IMR-90 (cell line): ENCODE data around the gene ITCH. TPM values are rescaled to one million over a fixed set of nuclear protein-coding genes. Genes with fewer than 3 reads are reported as not detected.
"Not testable (repeated sequence)": the region's sequence is repeated elsewhere in the genome, so short reads cannot be mapped to it uniquely, and the experiment has no call there.

ENCODE experiments used
- ATAC-seq: fragments of 200-7000 bp; cut with Tn5 transposase; 2 replicates; pipeline ENCODE4 v1.9.1; 2020; ENCODE audit warnings: low read depth, mild to moderate bottlenecking, moderate library complexity
- BruUV-seq: library from RNA; stranded (reverse); fragments of 400-500 nt; replicated peaks from 2 replicates; lab custom pipeline; 2021; lab: Mats Ljungman, UMichigan
- CTCF ChIA-PET: fragments of 300-600 bp; formaldehyde crosslinking; extraction: SDS; loops from one replicate; lab custom pipeline; 2021; ENCODE audit warnings: antibody characterized with exemption; lab: Yijun Ruan, JAX
- POLR2A ChIA-PET: fragments of 300-600 bp; sonication (Branson Sonifier 250); formaldehyde crosslinking; loops from one replicate; lab custom pipeline; 2022; ENCODE audit warnings: antibody characterized with exemption; ENCODE audit not compliant: unreplicated experiment; lab: Charles Lee
- DNase-seq: peaks from one replicate; pipeline ENCODE4 v3.0.0; 2013
- H2AFZ ChIP-seq: replicated peaks from 2 replicates; pipeline ENCODE3; 2013; ENCODE audit warnings: low read length, mild to moderate bottlenecking; ENCODE audit not compliant: poor library complexity
- H2AK5ac ChIP-seq: 2 replicates; pipeline ENCODE4 v1.6.1; 2013; ENCODE audit warnings: low read depth, low read length, inconsistent platforms
- H2AK9ac ChIP-seq: replicated peaks from 2 replicates; pipeline ENCODE3; 2013; ENCODE audit warnings: mild to moderate bottlenecking, low read depth, low read length, moderate library complexity; ENCODE audit not compliant: poor library complexity
- H2BK120ac ChIP-seq: 2 replicates; pipeline ENCODE4 v1.6.1; 2013; ENCODE audit warnings: low read depth, low read length, inconsistent platforms
- H2BK15ac ChIP-seq: 3 replicates; pipeline ENCODE4 v1.6.1; 2013; ENCODE audit warnings: low read depth, low read length, inconsistent platforms
- H2BK20ac ChIP-seq: 2 replicates; pipeline ENCODE4 v1.6.1; 2013; ENCODE audit warnings: low read depth, mild to moderate bottlenecking, inconsistent platforms, low read length, moderate library complexity
- H2BK5ac ChIP-seq: 2 replicates; pipeline ENCODE4 v1.6.1; 2013; ENCODE audit warnings: mild to moderate bottlenecking, low read depth, low read length, inconsistent platforms; ENCODE audit not compliant: poor library complexity, severe bottlenecking
- H3K14ac ChIP-seq: replicated peaks from 2 replicates; pipeline ENCODE4 v1.6.1; 2013; ENCODE audit warnings: low read depth, low read length, inconsistent platforms
- H3K18ac ChIP-seq: 2 replicates; pipeline ENCODE4 v1.6.1; 2013; ENCODE audit warnings: low read depth, low read length, control low read depth
- H3K23ac ChIP-seq: 2 replicates; pipeline ENCODE4 v1.6.1; 2013; ENCODE audit warnings: low read depth, low read length, inconsistent platforms
- H3K27ac ChIP-seq: 2 replicates; pipeline ENCODE4 v1.5.1; 2013; ENCODE audit warnings: mild to moderate bottlenecking, control low read depth, low read length; ENCODE audit not compliant: insufficient read depth
- H3K27me3 ChIP-seq: 2 replicates; pipeline ENCODE4 v1.6.1; 2013; ENCODE audit warnings: low read length; ENCODE audit not compliant: control insufficient read depth, insufficient read depth
- H3K36me3 ChIP-seq: 2 replicates; pipeline ENCODE4 v1.6.1; 2013; ENCODE audit warnings: low read length, mixed read lengths; ENCODE audit not compliant: control insufficient read depth, insufficient read depth
- H3K4ac ChIP-seq: 2 replicates; pipeline ENCODE4 v1.6.1; 2013; ENCODE audit warnings: low read depth, low read length, inconsistent platforms
- H3K4me1 ChIP-seq: 2 replicates; pipeline ENCODE4 v1.6.1; 2013; ENCODE audit warnings: low read length, mixed read lengths; ENCODE audit not compliant: control insufficient read depth, insufficient read depth
- H3K4me2 ChIP-seq: 2 replicates; pipeline ENCODE4 v1.6.1; 2013; ENCODE audit warnings: low read depth, mild to moderate bottlenecking, control low read depth, low read length, moderate library complexity
- H3K4me3 ChIP-seq: 2 replicates; pipeline ENCODE4 v1.5.1; 2013; ENCODE audit warnings: low read depth, mild to moderate bottlenecking, control low read depth, low read length, moderate library complexity; ENCODE audit not compliant: insufficient read depth
- H3K56ac ChIP-seq: 2 replicates; pipeline ENCODE4 v1.6.1; 2013; ENCODE audit warnings: low read length, inconsistent platforms; ENCODE audit not compliant: insufficient read depth; ENCODE audit errors: extremely low read depth
- H3K79me1 ChIP-seq, 2 experiments: 2 replicates each; pipeline ENCODE4 v1.6.1; 2013; ENCODE audit warnings: low read length in 2 of 2, inconsistent platforms in 1 of 2, low read depth in 1 of 2
- H3K9ac ChIP-seq: 2 replicates; pipeline ENCODE4 v1.6.1; 2013; ENCODE audit warnings: low read depth, low read length, control low read depth
- H3K9me1 ChIP-seq: 2 replicates; pipeline ENCODE4 v1.6.1; 2013; ENCODE audit warnings: low read length, inconsistent platforms; ENCODE audit not compliant: insufficient read depth
- H3K9me3 ChIP-seq: 2 replicates; pipeline ENCODE4 v1.6.1; 2013; ENCODE audit warnings: low read length; ENCODE audit not compliant: control insufficient read depth, insufficient read depth
- H4K20me1 ChIP-seq: 2 replicates; pipeline ENCODE4 v1.6.1; 2013; ENCODE audit warnings: low read length, inconsistent platforms; ENCODE audit not compliant: insufficient read depth
- H4K5ac ChIP-seq: 2 replicates; pipeline ENCODE4 v1.6.1; 2013; ENCODE audit warnings: mild to moderate bottlenecking, low read depth, low read length, control low read depth
- H4K8ac ChIP-seq, 2 experiments: 2 replicates each; pipeline ENCODE4 v1.6.1; 2013; ENCODE audit warnings: low read depth in 2 of 2, low read length in 2 of 2, control low read depth in 1 of 2, inconsistent platforms in 1 of 2
- H4K91ac ChIP-seq: 2 replicates; pipeline ENCODE4 v1.6.1; 2013; ENCODE audit warnings: low read depth, low read length, inconsistent platforms; ENCODE audit not compliant: insufficient read depth
- CHD1 ChIP-seq: IDR thresholded peaks from 2 replicates; pipeline ENCODE4 v1.6.1; 2012; ENCODE audit warnings: low read depth, low read length, improper control_type of control experiment
- FOS ChIP-seq: fragments of 150-350 bp; IDR thresholded peaks from 2 replicates; pipeline ENCODE4 v1.6.1; 2016; ENCODE audit warnings: low read depth, low read length
- MAFK ChIP-seq: IDR thresholded peaks from 2 replicates; pipeline ENCODE4 v1.6.1; 2012; ENCODE audit warnings: low read depth, low read length, improper control_type of control experiment
- MAZ ChIP-seq: IDR thresholded peaks from 2 replicates; pipeline ENCODE4 v1.6.1; 2012; ENCODE audit warnings: low read depth, mild to moderate bottlenecking, low read length, improper control_type of control experiment, moderate library complexity, borderline replicate concordance
- RCOR1 ChIP-seq: IDR thresholded peaks from 2 replicates; pipeline ENCODE4 v1.6.1; 2012; ENCODE audit warnings: mild to moderate bottlenecking, low read length, improper control_type of control experiment; ENCODE audit not compliant: insufficient replicate concordance
- RFX5 ChIP-seq: IDR thresholded peaks from 2 replicates; pipeline ENCODE4 v1.8.0; 2012; ENCODE audit warnings: low read depth, mild to moderate bottlenecking, low read length, moderate library complexity
- WGBS, 2 experiments: methylation state at CpG; one replicate each; pipeline versions ENCODE4 v1.1.5 to v1.1.7; 2013; ENCODE audit warnings: missing lambda C conversion rate in 2 of 2; ENCODE audit not compliant: insufficient read length in 1 of 2; ENCODE audit errors: extremely low coverage in 2 of 2; 5-methylcytosine and 5-hydroxymethylcytosine counted together
- dilution Hi-C: fragments of 300-500 bp; cut with HindIII; formaldehyde crosslinking; loops from one replicate; pipeline ENCODE4 v1.14.3; 2018; ENCODE audit warnings: low sequenced_read_pairs; ENCODE audit not compliant: unreplicated experiment
- in situ Hi-C: fragments of 300-500 bp; cut with MboI; formaldehyde crosslinking; loops from 3 replicates; pipeline ENCODE4 v1.14.3; 2019; ENCODE audit warnings: low sequenced_read_pairs, inconsistent platforms, mixed read lengths
- intact Hi-C: fragments of 100-400 bp; cut with micrococcal nuclease; formaldehyde crosslinking; loops from 2 replicates; pipeline ENCODE4 v1.10.0; 2022
- polyA plus RNA-seq, 3 experiments: library from polyadenylated mRNA; depleted of rRNA; stranded (reverse); fragments of >200 nt; gene quantifications; 2 replicates each; pipeline ENCODE4 v1.2.3, GENCODE V29; 2012; ENCODE audit warnings: low replicate concordance in 1 of 3
- total RNA-seq: library from RNA; depleted of rRNA; stranded (reverse); fragments of >200 nt; gene quantifications from 2 replicates; pipeline ENCODE4 v1.2.3, GENCODE V29; 2012

ITCH gene
- total and polyA plus RNA-seq, 2 of the 4 experiments (the other 2 are of a cell fraction), result 12.7 to 94.6 TPM

DNA sequence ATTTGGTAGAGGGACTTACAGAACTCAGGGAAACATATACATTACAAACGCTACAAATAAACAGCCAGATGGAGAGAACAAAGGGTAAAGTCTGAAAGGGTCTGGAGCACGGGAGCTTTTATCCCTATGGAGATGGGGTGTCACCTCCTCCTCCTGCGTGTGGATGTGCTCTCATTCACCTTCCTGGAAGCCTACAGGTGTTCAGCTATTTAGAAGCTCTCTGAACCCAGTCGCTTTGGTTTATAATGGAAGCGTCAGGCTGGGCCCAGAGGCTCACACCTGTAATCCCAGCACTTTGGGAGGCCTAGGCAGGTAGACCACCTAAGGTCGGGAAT lies 17.7 kb upstream of the ITCH start:
- 63% methylated on average over 2 of the region's 6 CpGs; no CpG with 5 or more reads in 1 of the 2 experiments for WGBS, 2 experiments
- no peak overlapping the region for H4K91ac ChIP-seq
- H3K27me3 ChIP-seq, result no peaks in the 10 kb centered on the region
- H2BK15ac ChIP-seq, result no peak overlapping the region
- H2BK5ac ChIP-seq, result no peak overlapping the region
- no peak overlapping the region for H2BK120ac ChIP-seq
- H4K5ac ChIP-seq, result no peak overlapping the region
- ChIA-PET CTCF (no interaction called here), POLR2A (no interaction called here)
- no peak overlapping the region for H3K23ac ChIP-seq
- DNase-seq (no peak), ATAC-seq (no peak)
- no peak overlapping the region for H2AFZ ChIP-seq
- H4K20me1 ChIP-seq, result no peaks in the 10 kb centered on the region
- H3K4me1 ChIP-seq, result no peaks in the 10 kb centered on the region
- H3K79me1 ChIP-seq, result no peaks in the 10 kb centered on the region
- no peaks in the 10 kb centered on the region for H3K36me3 ChIP-seq
- H3K9me3 ChIP-seq, result no peaks in the 10 kb centered on the region
- 0 out of 2 replicates have a peak, but pooled peaks cover 5% of the 10 kb centered on the region for H3K9me1 ChIP-seq
- H2BK20ac ChIP-seq, result no peak overlapping the region
- BruUV-seq, result no TSS peak
- no peak overlapping the region for H3K4me3 ChIP-seq
- H3K4me2 ChIP-seq, result no peak overlapping the region
- no peak overlapping the region for H4K8ac ChIP-seq
- H3K4ac ChIP-seq, result no peak overlapping the region
- TF ChIP-seq CHD1 (no peak), MAFK (no peak), MAZ (no peak), RFX5 (no peak), FOS (no peak), RCOR1 (no peak)
- intact Hi-C loops (no loop called here), dilution Hi-C loops (no loop called here), in situ Hi-C loops (no loop called here)
- no peak overlapping the region for H3K27ac ChIP-seq
- no peak overlapping the region for H3K9ac ChIP-seq
- no peak overlapping the region for H2AK9ac ChIP-seq
- H3K56ac ChIP-seq, result no peak overlapping the region
- H3K18ac ChIP-seq, result no peak overlapping the region
- no peak overlapping the region for H2AK5ac ChIP-seq
- no peak overlapping the region for H3K14ac ChIP-seq

DNA sequence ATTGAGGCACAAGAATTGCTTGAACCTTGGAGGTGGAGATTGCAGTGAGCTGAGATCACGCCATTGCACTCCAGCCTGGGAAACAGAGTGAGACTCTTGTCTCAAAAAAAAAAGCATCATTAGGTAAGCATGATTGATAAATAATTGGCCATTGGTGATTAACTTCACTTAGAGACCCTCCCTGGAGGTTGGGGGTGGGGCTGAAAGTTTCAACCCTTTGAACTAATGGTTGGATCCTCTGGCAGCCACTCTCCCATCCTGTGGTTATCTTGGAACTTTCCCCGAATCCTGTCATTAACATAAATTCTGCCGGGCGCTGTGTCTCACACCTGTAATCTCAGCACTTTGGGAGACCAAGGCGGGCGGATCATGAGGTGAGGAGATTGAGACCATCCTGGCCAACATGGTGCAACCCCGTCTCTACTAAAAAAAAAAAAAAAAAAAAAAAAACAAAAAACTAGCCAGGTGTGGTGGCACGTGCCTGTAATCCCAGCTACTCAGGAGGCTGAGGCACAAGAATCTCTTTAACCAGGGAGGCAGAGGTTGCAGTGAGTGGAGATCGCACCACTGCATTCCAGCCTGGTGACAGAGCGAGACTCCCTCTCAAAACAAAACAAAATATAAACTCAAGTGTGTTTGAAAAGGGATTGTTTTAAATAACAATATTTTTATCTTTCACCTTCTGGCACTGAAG lies 17.1 kb upstream of the ITCH start:
- ATAC-seq, H3K4me3 ChIP-seq, H2BK20ac ChIP-seq, H3K56ac ChIP-seq, intact Hi-C loops, H3K4me2 ChIP-seq, H4K5ac ChIP-seq, H2BK5ac ChIP-seq, H2BK120ac ChIP-seq, H3K27ac ChIP-seq, H3K18ac ChIP-seq, H3K36me3 ChIP-seq, H3K27me3 ChIP-seq, DNase-seq, H2BK15ac ChIP-seq, H4K8ac ChIP-seq, H2AFZ ChIP-seq, H3K9ac ChIP-seq, H4K20me1 ChIP-seq, in situ Hi-C loops, H3K9me1 ChIP-seq, POLR2A ChIA-PET, BruUV-seq, H3K4ac ChIP-seq, dilution Hi-C loops, CTCF ChIA-PET, H4K91ac ChIP-seq, H3K4me1 ChIP-seq, H3K9me3 ChIP-seq, H2AK9ac ChIP-seq, H2AK5ac ChIP-seq, H3K79me1 ChIP-seq, H3K23ac ChIP-seq, H3K14ac ChIP-seq: not testable (repeated sequence)
- no CpG with 5 or more reads among the region's 10 CpGs for WGBS, 2 experiments
